GM23248 (cell line): ENCODE results near the gene EEF1B2. TPM values are rescaled to one million over a fixed set of nuclear protein-coding genes. Genes with fewer than 3 reads are reported as not detected.
"Not testable (repeated sequence)": the region's sequence is repeated elsewhere in the genome, so short reads cannot be mapped to it uniquely, and the experiment has no call there.

Source experiments
- DNase-seq: peaks from one replicate; pipeline ENCODE4 v3.0.0-alpha.2; 2015
- H2AFZ ChIP-seq: fragments of 200-600 bp; sonication (generic); 2 replicates; pipeline ENCODE4 v1.6.1; 2016; ENCODE audit warnings: antibody characterized with exemption
- H3F3A ChIP-seq: fragments of 200-600 bp; sonication (generic); 2 replicates; pipeline ENCODE4 v1.6.1; 2016; ENCODE audit warnings: mild to moderate bottlenecking, antibody characterized with exemption, mixed run types; ENCODE audit not compliant: insufficient read depth
- H3K27ac ChIP-seq: fragments of 200-600 bp; sonication (generic); 2 replicates; pipeline ENCODE4 v1.5.1; 2016; ENCODE audit warnings: mild to moderate bottlenecking
- H3K27me3 ChIP-seq: fragments of 200-600 bp; sonication (generic); replicated peaks from 2 replicates; pipeline ENCODE4 v1.6.1; 2016; ENCODE audit warnings: mild to moderate bottlenecking; ENCODE audit not compliant: insufficient read depth
- H3K36me3 ChIP-seq: fragments of 200-600 bp; sonication (generic); 2 replicates; pipeline ENCODE4 v1.6.1; 2016; ENCODE audit warnings: low read depth, mild to moderate bottlenecking
- H3K4me1 ChIP-seq: fragments of 200-600 bp; sonication (generic); 2 replicates; pipeline ENCODE4 v1.6.1; 2016; ENCODE audit warnings: mild to moderate bottlenecking; ENCODE audit not compliant: insufficient read depth
- H3K4me2 ChIP-seq: fragments of 200-600 bp; sonication (generic); one replicate; pipeline ENCODE4 v1.6.1; 2016; ENCODE audit warnings: mild to moderate bottlenecking; ENCODE audit not compliant: unreplicated experiment
- H3K4me3 ChIP-seq: fragments of 200-600 bp; sonication (generic); 2 replicates; pipeline ENCODE4 v1.5.1; 2016; ENCODE audit warnings: mild to moderate bottlenecking
- H3K79me2 ChIP-seq: fragments of 200-600 bp; sonication (generic); 2 replicates; pipeline ENCODE4 v1.6.1; 2016; ENCODE audit warnings: mild to moderate bottlenecking; ENCODE audit not compliant: insufficient read depth
- H3K9ac ChIP-seq: fragments of 200-600 bp; sonication (generic); 2 replicates; pipeline ENCODE4 v1.6.1; 2016; ENCODE audit warnings: mild to moderate bottlenecking
- H3K9me2 ChIP-seq: fragments of 200-600 bp; sonication (generic); 2 replicates; pipeline ENCODE4 v1.6.1; 2016; ENCODE audit warnings: mixed run types, mild to moderate bottlenecking, moderate library complexity; ENCODE audit not compliant: insufficient read depth
- H3K9me3 ChIP-seq: fragments of 200-600 bp; sonication (generic); one replicate; pipeline ENCODE4 v1.6.1; 2017; ENCODE audit warnings: low read depth
- H4K20me1 ChIP-seq: fragments of 200-600 bp; sonication (generic); 2 replicates; pipeline ENCODE4 v1.6.0; 2016; ENCODE audit not compliant: insufficient read depth
- EZH2 ChIP-seq: fragments of 200-600 bp; sonication (generic); IDR thresholded peaks from 2 replicates; pipeline ENCODE4 v1.6.1; 2018; ENCODE audit warnings: antibody characterized with exemption, mild to moderate bottlenecking; ENCODE audit not compliant: insufficient read depth, poor library complexity, severe bottlenecking
- EZH2phosphoT487 ChIP-seq: fragments of 200-600 bp; sonication (generic); IDR thresholded peaks from 2 replicates; pipeline ENCODE4 v1.6.1; 2018; ENCODE audit warnings: antibody characterized with exemption, moderate library complexity, mild to moderate bottlenecking, low read depth; ENCODE audit not compliant: insufficient read depth
- WGBS, 2 experiments: methylation state at CpG; one replicate each; pipeline ENCODE4 v1.1.6; 2015 to 2017; ENCODE audit warnings: low lambda C conversion rate in 2 of 2, low coverage in 1 of 2; ENCODE audit errors: missing lambda C conversion rate in 2 of 2; 5-methylcytosine and 5-hydroxymethylcytosine counted together
- in situ Hi-C: fragments of 300-500 bp; cut with MboI; formaldehyde crosslinking; loops from 2 replicates; pipeline ENCODE4 v1.15.0; 2020
- polyA plus RNA-seq: library from polyadenylated mRNA; unstranded; fragments of >200 nt; fragmentation: Nextera tagmentation; extraction: Ambion mirVana; gene quantifications from 2 replicates; pipeline ENCODE4 v1.2.1, GENCODE V29; 2016
- total RNA-seq: library from RNA; depleted of rRNA; stranded (reverse); fragments of >200 nt; shearing (Covaris generic); gene quantifications from 2 replicates; pipeline ENCODE4 v1.2.3, GENCODE V29; 2014

The EEF1B2 gene
- total and polyA plus RNA-seq, 2 experiments from 2014 or later, result 382 to 390 TPM

DNA sequence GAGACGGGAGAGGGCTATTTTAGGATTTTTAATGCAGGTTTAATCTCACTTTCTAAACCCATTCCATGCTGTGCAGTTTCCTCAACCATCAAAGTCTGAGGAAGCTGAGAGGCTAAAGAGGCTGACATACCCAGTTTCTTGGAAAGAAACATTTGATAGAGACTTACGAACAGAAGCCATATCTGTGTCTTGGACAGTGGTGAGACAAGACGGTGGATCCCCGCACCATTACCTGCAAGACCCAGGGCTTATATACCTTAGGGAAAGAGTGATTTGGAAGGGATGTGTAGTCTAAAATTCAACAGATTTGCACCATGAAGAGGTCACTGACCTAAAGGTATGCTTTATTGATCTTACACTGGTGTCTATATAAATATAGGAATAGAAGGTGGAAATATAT, 13.5 kb downstream of the EEF1B2 start:
- H4K20me1 ChIP-seq, result no peaks in the 10 kb centered on the region
- no peak overlapping the region for H3K4me3 ChIP-seq
- no peak overlapping the region for H3K4me2 ChIP-seq
- DNase-seq, result no peak
- no peaks in the 10 kb centered on the region for H3K79me2 ChIP-seq
- H3K27ac ChIP-seq, result no peak overlapping the region
- no peaks in the 10 kb centered on the region for H3K9me3 ChIP-seq
- H3K36me3 ChIP-seq, result no peaks in the 10 kb centered on the region; the same call in 1 of the 2 replicates
- in situ Hi-C loops, result no loop called here
- no peaks in the 10 kb centered on the region for H3K9me2 ChIP-seq
- no peak for TF ChIP-seq EZH2phosphoT487
- TF ChIP-seq EZH2, result no peak
- H3F3A ChIP-seq, result no peaks in the 10 kb centered on the region
- H2AFZ ChIP-seq, result no peak overlapping the region
- no peak overlapping the region for H3K9ac ChIP-seq
- no peaks in the 10 kb centered on the region for H3K4me1 ChIP-seq
- no peaks in the 10 kb centered on the region for H3K27me3 ChIP-seq
- WGBS, 2 experiments, result 96 to 98% methylated on average over 3 to 4 of the region's 4 CpGs

DNA sequence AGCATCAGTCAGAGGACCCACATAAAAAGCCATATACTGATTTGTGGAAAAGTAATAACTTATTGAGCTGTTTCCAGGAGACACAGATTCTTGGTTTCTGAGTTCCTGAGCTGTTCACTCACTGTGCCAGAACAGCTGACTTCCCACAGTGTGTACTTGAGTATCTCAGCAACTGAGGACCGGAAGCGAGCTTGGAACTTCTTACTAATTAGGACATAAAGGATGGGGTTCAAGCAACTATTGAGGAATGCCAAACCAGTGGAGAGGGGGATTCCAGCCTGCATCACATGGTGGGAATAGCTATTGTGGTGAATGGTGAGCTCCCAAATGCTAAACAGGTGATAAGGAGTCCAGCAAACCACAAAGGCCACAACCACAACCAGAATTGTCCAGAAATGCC, 16.4 kb downstream of the EEF1B2 start:
- H3K4me1 ChIP-seq, result no peaks in the 10 kb centered on the region
- in situ Hi-C loops, result no loop called here
- H3K9me3 ChIP-seq, result no peaks in the 10 kb centered on the region
- WGBS, 2 experiments, result 73 to 74% methylated on average over 2 of the region's 2 CpGs
- no peaks in the 10 kb centered on the region for H3K27me3 ChIP-seq
- no peak overlapping the region for H3K4me2 ChIP-seq
- no peaks in the 10 kb centered on the region for H4K20me1 ChIP-seq
- H3K27ac ChIP-seq, result no peak overlapping the region
- no peak overlapping the region for H3K4me3 ChIP-seq
- H3K36me3 ChIP-seq, result no peaks in the 10 kb centered on the region
- H3F3A ChIP-seq, result no peaks in the 10 kb centered on the region
- H3K79me2 ChIP-seq, result no peaks in the 10 kb centered on the region
- H3K9ac ChIP-seq, result no peak overlapping the region
- DNase-seq, result peak; percentile 14
- no peak overlapping the region for H2AFZ ChIP-seq
- TF ChIP-seq EZH2phosphoT487 (no peak), EZH2 (no peak)
- H3K9me2 ChIP-seq, result no peaks in the 10 kb centered on the region

GRCh38 chr2:206176901-206177300, 17.2 kb downstream of the EEF1B2 start:
- no peak overlapping the region for H3K9ac ChIP-seq
- H2AFZ ChIP-seq, result no peak overlapping the region
- H3K36me3 ChIP-seq, result no peaks in the 10 kb centered on the region
- no peaks in the 10 kb centered on the region for H3K27me3 ChIP-seq
- no peak for TF ChIP-seq EZH2phosphoT487
- TF ChIP-seq EZH2, result no peak
- H3K9me2 ChIP-seq, result no peaks in the 10 kb centered on the region
- H3K4me3 ChIP-seq, result no peak overlapping the region
- in situ Hi-C loops, result no loop called here
- no peaks in the 10 kb centered on the region for H3K4me1 ChIP-seq
- H4K20me1 ChIP-seq, result no peaks in the 10 kb centered on the region
- no peaks in the 10 kb centered on the region for H3K9me3 ChIP-seq
- no peak overlapping the region for H3K4me2 ChIP-seq
- no peaks in the 10 kb centered on the region for H3F3A ChIP-seq
- no peaks in the 10 kb centered on the region for H3K79me2 ChIP-seq
- WGBS, 2 experiments, result 77 to 84% methylated on average over 3 of the region's 3 CpGs
- no peak for DNase-seq
- H3K27ac ChIP-seq, result no peak overlapping the region

DNA sequence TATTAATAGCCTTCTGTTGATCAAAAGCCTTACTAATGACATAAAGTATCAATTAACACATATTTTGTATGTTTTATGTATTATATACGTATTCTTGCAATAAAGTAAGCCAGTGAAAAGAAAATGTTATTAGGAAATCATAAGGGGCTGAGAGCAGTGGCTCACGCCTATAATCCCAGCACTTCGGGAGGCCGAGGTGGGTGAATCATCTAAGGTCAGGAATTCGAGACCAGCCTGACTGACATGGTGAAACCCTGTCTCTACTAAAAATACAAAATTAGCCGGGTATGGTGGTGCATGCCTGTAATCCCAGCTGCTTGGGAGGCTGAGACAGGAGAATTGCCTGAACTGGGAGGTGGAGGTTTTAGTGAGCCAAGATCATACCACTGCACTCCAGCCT, 21.8 kb downstream of the EEF1B2 start:
- H3K9me3 ChIP-seq, H3K4me2 ChIP-seq, H3K9ac ChIP-seq, H3K4me1 ChIP-seq, in situ Hi-C loops, H3F3A ChIP-seq, DNase-seq, H3K27me3 ChIP-seq, H3K27ac ChIP-seq, H4K20me1 ChIP-seq, H3K36me3 ChIP-seq, H3K9me2 ChIP-seq, H3K4me3 ChIP-seq, H3K79me2 ChIP-seq, H2AFZ ChIP-seq: not testable (repeated sequence)
- WGBS, 2 experiments, result 81 to 84% methylated on average over 6 of the region's 6 CpGs

DNA sequence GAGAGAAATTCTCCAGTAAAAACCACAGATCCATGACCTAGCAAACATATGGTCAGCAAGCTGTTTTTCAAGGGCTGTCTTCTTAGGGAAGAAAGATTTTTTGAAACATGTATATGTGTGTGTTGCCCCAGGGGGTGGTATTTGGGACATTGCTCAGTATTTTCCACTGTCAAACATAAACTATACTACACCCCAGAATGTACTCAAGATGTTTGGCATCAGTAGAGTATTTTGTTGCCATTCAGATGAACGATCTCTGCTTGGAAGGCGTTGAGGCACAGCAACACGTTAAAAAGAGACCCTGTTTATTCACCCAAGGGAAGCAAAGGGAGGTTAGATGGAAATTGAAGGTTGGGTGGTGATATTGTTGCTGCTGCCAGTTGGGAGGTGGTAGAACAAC, 30.0 kb downstream of the EEF1B2 start:
- Histone ChIP-seq H3K4me1 (no peaks in the 10 kb centered on the region), H3K27me3 (no peaks in the 10 kb centered on the region), H3K9me2 (no peaks in the 10 kb centered on the region), H2AFZ (no peak overlapping the region), H3K36me3 (no peaks in the 10 kb centered on the region), H3F3A (no peaks in the 10 kb centered on the region), H3K9me3 (no peaks in the 10 kb centered on the region), H3K9ac (no peak overlapping the region), H4K20me1 (no peaks in the 10 kb centered on the region), H3K4me3 (no peak overlapping the region), H3K79me2 (no peaks in the 10 kb centered on the region), H3K27ac (no peak overlapping the region), H3K4me2 (no peak overlapping the region)
- WGBS, 2 experiments, result 6 to 13% methylated on average over 3 of the region's 3 CpGs
- TF ChIP-seq EZH2phosphoT487 (no peak), EZH2 (no peak)
- DNase-seq, result no peak
- in situ Hi-C loops, result no loop called here
